HepG2 (cell line): ENCODE results near the gene UROS. TPM values are rescaled to one million over a fixed set of nuclear protein-coding genes. Genes with fewer than 3 reads are reported as not detected.

Source experiments
- ATAC-seq: fragments of 200-7000 bp; cut with Tn5 transposase; 3 replicates; pipeline ENCODE4 v1.9.1; 2020; ENCODE audit warnings: mild to moderate bottlenecking, moderate library complexity
- BruUV-seq: library from RNA; stranded (reverse); fragments of 400-500 nt; replicated peaks from 2 replicates; lab custom pipeline; 2021; lab: Mats Ljungman, UMichigan
- CTCF ChIA-PET: fragments of 300-600 bp; formaldehyde crosslinking; extraction: SDS; loops from one replicate; lab custom pipeline; 2021; ENCODE audit warnings: low total read pairs, inconsistent platforms, low intra/inter-chr PET ratio; lab: Yijun Ruan, JAX
- POLR2A ChIA-PET: fragments of 350-600 bp; sonication (Branson Sonifier 250); formaldehyde crosslinking; loops from one replicate; lab custom pipeline; 2020; ENCODE audit warnings: antibody characterized with exemption, inconsistent platforms; lab: Yijun Ruan, JAX
- DNase-seq: peaks from one replicate; pipeline ENCODE4 v3.0.0-alpha.2; 2015; ENCODE audit warnings: low spot score
- FAIRE-seq: peaks from 3 replicates; lab custom pipeline; 2011; peaks lifted over from hg19 to GRCh38; lab: Jason Lieb, UNC
- H2AFZ ChIP-seq: one replicate; pipeline ENCODE4 v1.6.1; 2011; ENCODE audit warnings: low read length, inconsistent platforms
- H3K27ac ChIP-seq: fragments of 300-600 bp; 3 replicates; pipeline ENCODE4 v1.8.0; 2011; ENCODE audit warnings: mixed run types, mild to moderate bottlenecking, mixed read lengths, low read length, inconsistent platforms; ENCODE audit not compliant: insufficient read depth; ENCODE audit errors: extremely low read length
- H3K27me3 ChIP-seq, 2 experiments: fragments of 200-600 bp in 1 of 2; 2 replicates in 1 of 2; 3 replicates in 1 of 2; pipeline versions ENCODE4 v1.6.0 to v1.8.0; 2011; ENCODE audit warnings: low read length in 2 of 2, mild to moderate bottlenecking in 2 of 2, moderate library complexity in 2 of 2, inconsistent platforms in 1 of 2; ENCODE audit not compliant: insufficient read depth in 2 of 2, control insufficient read depth in 1 of 2
- H3K36me3 ChIP-seq, 2 experiments: fragments of 200-600 bp in 1 of 2; replicated peaks in 1 of 2; 2 replicates in 1 of 2; 3 replicates in 1 of 2; pipeline versions ENCODE4 v1.5.1 to v1.8.0; 2011; ENCODE audit warnings: low read length in 2 of 2, inconsistent platforms in 1 of 2; ENCODE audit not compliant: insufficient read depth in 2 of 2, control insufficient read depth in 1 of 2
- H3K4me1 ChIP-seq: 2 replicates; pipeline ENCODE4 v1.5.1; 2012; ENCODE audit warnings: low read length, inconsistent platforms; ENCODE audit not compliant: insufficient read depth
- H3K4me2 ChIP-seq: 2 replicates; pipeline ENCODE4 v1.6.0; 2011; ENCODE audit warnings: low read depth, low read length, inconsistent platforms
- H3K4me3 ChIP-seq, 3 experiments: fragments of 200-600 bp in 1 of 3; sonication (generic), shearing (Covaris generic) in 1 of 3; replicated peaks in 1 of 3; 2 replicates each; pipeline ENCODE4 v1.5.1; 2011 to 2016; ENCODE audit warnings: low read length in 3 of 3, inconsistent platforms in 2 of 3, low read depth in 2 of 3, mild to moderate bottlenecking in 2 of 3, control low read depth in 1 of 3, mixed read lengths in 1 of 3; ENCODE audit not compliant: insufficient read depth in 1 of 3
- H3K79me2 ChIP-seq: one replicate; pipeline ENCODE4 v1.6.1; 2011; ENCODE audit warnings: low read length, inconsistent platforms; ENCODE audit not compliant: insufficient read depth
- H3K9ac ChIP-seq: 2 replicates; pipeline ENCODE4 v1.6.0; 2011; ENCODE audit warnings: mild to moderate bottlenecking, low read depth, low read length, inconsistent platforms; ENCODE audit not compliant: insufficient read depth
- H3K9me3 ChIP-seq: 2 replicates; pipeline ENCODE4 v1.5.1; 2012; ENCODE audit warnings: mild to moderate bottlenecking, low read length
- H4K20me1 ChIP-seq: 2 replicates; pipeline ENCODE4 v1.6.0; 2011; ENCODE audit warnings: inconsistent platforms, mild to moderate bottlenecking, low read length, moderate library complexity; ENCODE audit not compliant: insufficient read depth
- CREB3 ChIP-seq: sonication (generic); formaldehyde crosslinking; IDR thresholded peaks from 2 replicates; pipeline ENCODE4 v1.5.0; 2020; ENCODE audit warnings: missing genetic modification reagents
- EED ChIP-seq: sonication (generic); formaldehyde crosslinking; IDR thresholded peaks from 2 replicates; pipeline ENCODE4 v1.5.0; 2020; ENCODE audit warnings: mild to moderate bottlenecking, missing genetic modification reagents
- FOXK2 ChIP-seq: fragments of 450-650 bp; IDR thresholded peaks from 2 replicates; pipeline ENCODE4 v1.6.1; 2016
- HDAC2 ChIP-seq: sonication (generic); formaldehyde crosslinking; IDR thresholded peaks from 2 replicates; pipeline ENCODE4 v1.4.0; 2020; ENCODE audit warnings: missing genetic modification reagents
- HMGA1 ChIP-seq: sonication (generic); formaldehyde crosslinking; conservative IDR thresholded peaks from 2 replicates; pipeline ENCODE4 v1.4.0; 2020; ENCODE audit warnings: missing genetic modification reagents
- HMGXB4 ChIP-seq, 2 experiments: sonication (generic) in 1 of 2; formaldehyde crosslinking in 1 of 2; IDR thresholded peaks; 2 replicates each; pipeline versions ENCODE4 v1.4.0 to v1.6.1; 2018 to 2020; ENCODE audit warnings: missing genetic modification reagents in 2 of 2, borderline replicate concordance in 1 of 2, low read depth in 1 of 2, mild to moderate bottlenecking in 1 of 2, missing biosample characterization in 1 of 2
- IRX3 ChIP-seq: sonication (generic); formaldehyde crosslinking; IDR thresholded peaks from 2 replicates; pipeline ENCODE4 v1.8.1; 2023; ENCODE audit warnings: mild to moderate bottlenecking, low read depth, missing genetic modification reagents, borderline replicate concordance
- KDM5A ChIP-seq: fragments of 200-600 bp; sonication (generic); IDR thresholded peaks from 2 replicates; pipeline ENCODE4 v1.7.0; 2018; ENCODE audit warnings: antibody characterized with exemption, mild to moderate bottlenecking, low read length, borderline replicate concordance
- SOX13 ChIP-seq, 3 experiments: fragments of 450-650 bp in 1 of 3; sonication (generic) in 1 of 3; formaldehyde crosslinking in 1 of 3; IDR thresholded peaks in 2 of 3; conservative IDR thresholded peaks in 1 of 3; 2 replicates each; pipeline versions ENCODE4 v1.5.0 to v1.6.1; 2016 to 2020; ENCODE audit warnings: antibody characterized with exemption in 1 of 3, mild to moderate bottlenecking in 1 of 3, missing compliant biosample characterization in 1 of 3, missing genetic modification reagents in 1 of 3, moderate library complexity in 1 of 3
- ZNF17 ChIP-seq: sonication (generic); formaldehyde crosslinking; IDR thresholded peaks from 2 replicates; pipeline ENCODE4 v1.5.0; 2020; ENCODE audit warnings: mild to moderate bottlenecking, missing genetic modification reagents
- ZNF260 ChIP-seq: sonication (generic); formaldehyde crosslinking; IDR thresholded peaks from 2 replicates; pipeline ENCODE4 v1.4.0; 2020; ENCODE audit warnings: missing genetic modification reagents, low read depth, mild to moderate bottlenecking, borderline replicate concordance
- ZNF569 ChIP-seq: sonication (generic); formaldehyde crosslinking; IDR thresholded peaks from 2 replicates; pipeline ENCODE4 v1.5.0; 2020; ENCODE audit warnings: mild to moderate bottlenecking, missing genetic modification reagents, moderate library complexity, borderline replicate concordance
- ZSCAN29 ChIP-seq: sonication (generic); formaldehyde crosslinking; conservative IDR thresholded peaks from 2 replicates; pipeline ENCODE4 v1.4.0; 2020; ENCODE audit warnings: mild to moderate bottlenecking, missing genetic modification reagents
- WGBS: methylation state at CpG from one replicate; pipeline ENCODE4 v1.1.6; 2017; ENCODE audit warnings: low lambda C conversion rate; 5-methylcytosine and 5-hydroxymethylcytosine counted together
- in situ Hi-C: cut with HindIII; loops from 2 replicates; pipeline ENCODE4 v1.10.0; 2017; ENCODE audit warnings: low pct_unique_long_range_greater_than_20kb; ENCODE audit not compliant: extremely low pct_ligation_motif_present
- intact Hi-C: fragments of 100-400 bp; cut with micrococcal nuclease; formaldehyde crosslinking; loops from one replicate; pipeline ENCODE4 v1.10.0; 2022; ENCODE audit not compliant: unreplicated experiment
- polyA plus RNA-seq, 8 experiments: library from polyadenylated mRNA; depleted of rRNA in 3 of 8; stranded (reverse) in 7 of 8; unstranded in 1 of 8; fragments of >200 nt; fragmentation: Illumina TruSeq in 4 of 8; extraction: Trizol in 4 of 8; gene quantifications; 2 replicates each; pipeline versions ENCODE4 v1.2.1 to v1.2.3, GENCODE V29; 2011 to 2016; ENCODE audit warnings: low read depth in 4 of 8, missing spikeins in 1 of 8, mixed read lengths in 1 of 8; ENCODE audit not compliant: insufficient read depth in 1 of 8
- total RNA-seq, 5 experiments: library from RNA; depleted of rRNA; stranded (reverse); fragments of >200 nt; fragmentation: Illumina TruSeq; extraction: Trizol; gene quantifications; 2 replicates each; pipeline ENCODE4 v1.2.3, GENCODE V29; 2016; ENCODE audit warnings: low read depth in 1 of 5

UROS gene
- total and polyA plus RNA-seq, 2 of the 13 experiments (the other 11 are each of a cell fraction or from before 2014, with no cell fraction given), result 14.8 to 49.9 TPM

- no peaks in the 10 kb centered on the region for H3K79me2 ChIP-seq
- intact Hi-C loops (no loop called here), in situ Hi-C loops (no loop called here)
- H4K20me1 ChIP-seq, result no peaks in the 10 kb centered on the region
- H3K4me1 ChIP-seq, result peaks cover 8% of the 10 kb centered on the region
- no peak overlapping the region for H3K4me3 ChIP-seq
- no peak overlapping the region for H3K9ac ChIP-seq
- H2AFZ ChIP-seq, result no peak overlapping the region
- ChIA-PET POLR2A (no interaction called here), CTCF (no interaction called here)
- FAIRE-seq, result no peak
- H3K27me3 ChIP-seq, result no peaks in the 10 kb centered on the region
- H3K9me3 ChIP-seq, result no peaks in the 10 kb centered on the region
- H3K36me3 ChIP-seq, result peaks cover 4 to 9% of the 10 kb centered on the region in 2 experiments; a peak in 3 of 5 replicates
- WGBS, result 0% methylated on average over 1 of the region's 1 CpG
- TF ChIP-seq EED (CRISPR knock-in tag) (no peak), ZSCAN29 (CRISPR knock-in tag) (no peak)
- DNase-seq, result no peak
- H3K4me2 ChIP-seq, result no peak overlapping the region
- no TSS peak for BruUV-seq
- no peak overlapping the region for H3K27ac ChIP-seq
- ATAC-seq, result no peak
Measured at GRCh38 chr10:125815764-125816163, 7.3 kb downstream of the UROS start.

- H3K27ac ChIP-seq, result no peak overlapping the region
- H3K4me3 ChIP-seq, result no peak overlapping the region
- no peaks in the 10 kb centered on the region for H3K4me1 ChIP-seq
- no peaks in the 10 kb centered on the region for H3K27me3 ChIP-seq
- no peak overlapping the region for H3K4me2 ChIP-seq
- FAIRE-seq, result no peak
- ATAC-seq, result no peak
- POLR2A ChIA-PET, result no interaction called here
- 92% methylated on average over 1 of the region's 1 CpG for WGBS
- CTCF ChIA-PET, result no interaction called here
- no peaks in the 10 kb centered on the region for H4K20me1 ChIP-seq
- in situ Hi-C loops, result no loop called here
- no peak overlapping the region for H2AFZ ChIP-seq
- DNase-seq, result no peak
- intact Hi-C loops, result no loop called here
- H3K9ac ChIP-seq, result no peak overlapping the region
- peaks cover 9 to 12% of the 10 kb centered on the region in 2 experiments for H3K36me3 ChIP-seq
- BruUV-seq, result no TSS peak
- no peaks in the 10 kb centered on the region for H3K79me2 ChIP-seq
- H3K9me3 ChIP-seq, result no peaks in the 10 kb centered on the region
- TF ChIP-seq SOX13 (IDR thresholded peaks at IDR 0.05) (no peak), SOX13 (CRISPR knock-in tag; conservative IDR thresholded peaks at IDR 0.05 in 1 of 2, IDR thresholded peaks at IDR 0.05 in 1 of 2) (no peak), CREB3 (no peak), IRX3 (CRISPR knock-in tag) (no peak), HMGA1 (CRISPR knock-in tag) (no peak), ZNF17 (CRISPR knock-in tag) (no peak), FOXK2 (no peak), HDAC2 (CRISPR knock-in tag) (no peak), HMGXB4 (CRISPR knock-in tag; IDR thresholded peaks at IDR 0.05; ENCODE audit: borderline replicate concordance in 1 of 2, low read depth in 1 of 2) (no peak), ZNF260 (CRISPR knock-in tag) (no peak), ZNF569 (CRISPR knock-in tag) (no peak), KDM5A (no peak)
Measured at GRCh38 chr10:125812128-125812750, 10.8 kb downstream of the UROS start.
